ENCODE measurements around the gene NUMA1. TPM values are rescaled to one million over a fixed set of nuclear protein-coding genes. Genes with fewer than 3 reads are reported as not detected.

Gene NUMA1
- total RNA-seq, 1 experiment from 2014 or later = 145 TPM

DNA sequence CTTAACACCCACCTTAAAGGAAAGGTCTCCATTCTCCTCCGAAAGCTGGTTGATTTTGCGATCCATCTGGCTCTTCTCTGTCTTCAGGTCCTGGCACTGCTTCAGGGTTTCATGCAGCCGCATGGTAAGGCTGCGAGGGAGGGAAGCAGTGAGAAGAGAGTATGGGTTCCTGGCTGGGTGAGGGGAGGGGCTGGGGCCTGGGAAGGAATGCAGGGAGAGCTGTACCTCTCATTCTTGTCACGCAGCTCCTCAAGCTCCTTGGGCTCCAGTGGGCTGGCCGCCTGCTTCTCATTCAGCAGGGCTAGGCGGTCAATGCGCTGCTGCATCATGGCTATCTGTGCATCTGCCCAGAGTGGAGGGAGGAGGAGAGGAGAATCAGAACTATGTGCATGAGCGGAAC, 62.2 kb downstream of the NUMA1 start:
- H3K27ac ChIP-seq (ENCODE audit: low read length) = no peak overlapping the region
- CTCF ChIA-PET = no interaction called here
- no peaks in the 10 kb centered on the region for H3K9me3 ChIP-seq (ENCODE audit: control insufficient read depth, insufficient read depth, low read depth, low read length)
- TF ChIP-seq, protein P1, sequence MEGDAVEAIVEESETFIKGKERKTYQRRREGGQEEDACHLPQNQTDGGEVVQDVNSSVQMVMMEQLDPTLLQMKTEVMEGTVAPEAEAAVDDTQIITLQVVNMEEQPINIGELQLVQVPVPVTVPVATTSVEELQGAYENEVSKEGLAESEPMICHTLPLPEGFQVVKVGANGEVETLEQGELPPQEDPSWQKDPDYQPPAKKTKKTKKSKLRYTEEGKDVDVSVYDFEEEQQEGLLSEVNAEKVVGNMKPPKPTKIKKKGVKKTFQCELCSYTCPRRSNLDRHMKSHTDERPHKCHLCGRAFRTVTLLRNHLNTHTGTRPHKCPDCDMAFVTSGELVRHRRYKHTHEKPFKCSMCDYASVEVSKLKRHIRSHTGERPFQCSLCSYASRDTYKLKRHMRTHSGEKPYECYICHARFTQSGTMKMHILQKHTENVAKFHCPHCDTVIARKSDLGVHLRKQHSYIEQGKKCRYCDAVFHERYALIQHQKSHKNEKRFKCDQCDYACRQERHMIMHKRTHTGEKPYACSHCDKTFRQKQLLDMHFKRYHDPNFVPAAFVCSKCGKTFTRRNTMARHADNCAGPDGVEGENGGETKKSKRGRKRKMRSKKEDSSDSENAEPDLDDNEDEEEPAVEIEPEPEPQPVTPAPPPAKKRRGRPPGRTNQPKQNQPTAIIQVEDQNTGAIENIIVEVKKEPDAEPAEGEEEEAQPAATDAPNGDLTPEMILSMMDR (IDR thresholded peaks at IDR 0.05) = no peak
- no peaks in the 10 kb centered on the region for H3K4me1 ChIP-seq (ENCODE audit: control insufficient read depth, insufficient read depth, low read length)
- no peak overlapping the region for H3K4me3 ChIP-seq (ENCODE audit: low read depth in 2 of 2, low read length in 2 of 2)
- H3K36me3 ChIP-seq (ENCODE audit: control insufficient read depth, insufficient read depth, low read length) = peaks cover 23% of the 10 kb centered on the region
- intact Hi-C loops (cut with micrococcal nuclease; ENCODE audit: unreplicated experiment) = no loop called here
- DNase-seq (ENCODE audit: low read depth, low spot score) (no peak), ATAC-seq (no peak)
- BruUV-seq (replicated peaks) = no TSS peak
- POLR2A ChIA-PET = no interaction called here
- in situ Hi-C loops (cut with HindIII; ENCODE audit: low pct_unique_long_range_greater_than_20kb, low sequenced_read_pairs) = no loop called here
- H3K27me3 ChIP-seq (ENCODE audit: control insufficient read depth, insufficient read depth, low read length) = no peaks in the 10 kb centered on the region

DNA sequence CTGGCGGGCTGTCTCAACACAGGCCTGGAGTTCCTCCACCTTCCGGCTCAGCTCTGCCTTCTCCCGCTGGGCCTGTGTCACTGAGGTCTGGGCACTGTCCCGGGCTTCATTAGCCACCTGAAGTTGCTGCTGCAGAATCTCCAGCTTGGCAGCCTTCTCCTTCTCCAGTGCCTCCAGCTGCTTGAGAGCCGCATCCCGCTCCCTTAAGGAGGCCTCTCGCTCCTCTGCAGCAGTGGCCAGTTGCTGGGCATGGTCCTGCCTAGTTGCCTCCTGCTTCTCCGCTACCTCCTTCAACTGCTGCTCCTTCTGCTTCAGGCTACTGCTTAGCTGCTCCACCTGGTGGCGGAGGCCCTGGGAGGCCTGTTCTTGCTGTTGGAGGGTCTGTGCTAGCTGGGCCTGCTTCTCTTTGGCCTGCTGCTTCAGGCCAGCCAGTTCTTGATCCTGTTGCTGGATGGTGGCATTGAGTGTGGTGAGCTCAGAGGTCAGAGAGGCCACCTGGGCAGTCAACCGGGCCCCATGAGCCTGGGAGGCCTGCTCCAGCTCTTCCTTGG, 64.8 kb downstream of the NUMA1 start:
- intact Hi-C loops (cut with micrococcal nuclease; ENCODE audit: unreplicated experiment) (no loop called here), in situ Hi-C loops (cut with HindIII; ENCODE audit: low pct_unique_long_range_greater_than_20kb, low sequenced_read_pairs) (no loop called here)
- peak; percentile 48; the same call in 1 of the 2 replicates for ATAC-seq
- H3K4me3 ChIP-seq (ENCODE audit: low read depth in 2 of 2, low read length in 2 of 2) = no peak overlapping the region
- DNase-seq (ENCODE audit: low read depth, low spot score) = no peak
- peaks cover 20% of the 10 kb centered on the region for H3K36me3 ChIP-seq (ENCODE audit: control insufficient read depth, insufficient read depth, low read length)
- ChIA-PET POLR2A (no interaction called here), CTCF (interaction anchor here (0.6 to 2.1 kb wide), 7 partner anchors 10 to 1191 kb away, joined by 3 to 11 read pairs (median 3); no protein-coding TSS in a partner anchor)
- no peaks in the 10 kb centered on the region for H3K9me3 ChIP-seq (ENCODE audit: control insufficient read depth, insufficient read depth, low read depth, low read length)
- no peak overlapping the region for H3K27ac ChIP-seq (ENCODE audit: low read length)
- TF ChIP-seq, protein P1 (IDR thresholded peaks at IDR 0.05) = peak; percentile 44; the same call in 1 of the 2 replicates
- TF ChIP-seq POLR2AphosphoS5 (IDR thresholded peaks at IDR 0.05; ENCODE audit: low read depth, low read length) = no peak
- no peaks in the 10 kb centered on the region for H3K27me3 ChIP-seq (ENCODE audit: control insufficient read depth, insufficient read depth, low read length)
- no TSS peak for BruUV-seq (replicated peaks)
- no peaks in the 10 kb centered on the region for H3K4me1 ChIP-seq (ENCODE audit: control insufficient read depth, insufficient read depth, low read length)

DNA sequence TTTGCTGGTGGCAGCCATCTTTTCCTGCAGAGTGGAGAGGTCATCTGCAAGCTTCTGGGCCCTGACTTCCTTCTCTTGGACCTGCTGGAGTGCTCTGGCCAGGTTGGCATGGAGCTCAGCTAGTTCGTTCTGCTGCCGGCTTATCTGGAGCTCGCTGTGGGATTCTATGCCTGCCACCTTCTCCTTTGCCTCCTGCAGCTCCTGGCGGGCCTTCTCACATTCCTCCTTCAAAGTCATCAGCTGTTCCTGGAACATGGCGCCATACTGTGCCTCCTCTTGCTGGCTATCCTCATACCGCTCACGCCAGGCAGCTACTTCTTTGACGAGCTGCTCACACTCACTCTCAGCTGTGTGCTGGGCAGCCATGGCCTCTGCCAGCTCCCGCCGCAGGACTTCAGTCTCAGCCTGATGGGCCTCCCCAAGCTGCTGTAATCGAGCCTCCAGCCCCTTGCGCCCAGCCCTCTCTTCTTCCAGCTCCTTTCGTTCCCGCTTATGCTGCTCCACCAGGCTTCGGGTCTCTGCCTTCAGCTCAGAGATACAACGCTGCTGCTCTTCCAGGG, 65.5 kb downstream of the NUMA1 start:
- no peaks in the 10 kb centered on the region for H3K27me3 ChIP-seq (ENCODE audit: control insufficient read depth, insufficient read depth, low read length)
- POLR2A ChIA-PET = no interaction called here
- TSS peak; percentile 87 for BruUV-seq (replicated peaks)
- no peak overlapping the region for H3K4me3 ChIP-seq (ENCODE audit: low read depth in 2 of 2, low read length in 2 of 2)
- no peaks in the 10 kb centered on the region for H3K9me3 ChIP-seq (ENCODE audit: control insufficient read depth, insufficient read depth, low read depth, low read length)
- CTCF ChIA-PET = interaction anchor here (0.8 to 2.1 kb wide), 5 partner anchors 10 to 214 kb away, joined by 3 to 10 read pairs (median 3); no protein-coding TSS in a partner anchor
- DNase-seq (ENCODE audit: low read depth, low spot score) (no peak), ATAC-seq (no peak)
- in situ Hi-C loops (cut with HindIII; ENCODE audit: low pct_unique_long_range_greater_than_20kb, low sequenced_read_pairs) = no loop called here
- no peak for TF ChIP-seq POLR2AphosphoS5 (IDR thresholded peaks at IDR 0.05; ENCODE audit: low read depth, low read length)
- TF ChIP-seq, protein P1 (IDR thresholded peaks at IDR 0.05) = no peak
- TF ChIP-seq TCF7L2 (IDR thresholded peaks at IDR 0.05; ENCODE audit: low read depth, low read length) = no peak
- TF ChIP-seq, protein P2, sequence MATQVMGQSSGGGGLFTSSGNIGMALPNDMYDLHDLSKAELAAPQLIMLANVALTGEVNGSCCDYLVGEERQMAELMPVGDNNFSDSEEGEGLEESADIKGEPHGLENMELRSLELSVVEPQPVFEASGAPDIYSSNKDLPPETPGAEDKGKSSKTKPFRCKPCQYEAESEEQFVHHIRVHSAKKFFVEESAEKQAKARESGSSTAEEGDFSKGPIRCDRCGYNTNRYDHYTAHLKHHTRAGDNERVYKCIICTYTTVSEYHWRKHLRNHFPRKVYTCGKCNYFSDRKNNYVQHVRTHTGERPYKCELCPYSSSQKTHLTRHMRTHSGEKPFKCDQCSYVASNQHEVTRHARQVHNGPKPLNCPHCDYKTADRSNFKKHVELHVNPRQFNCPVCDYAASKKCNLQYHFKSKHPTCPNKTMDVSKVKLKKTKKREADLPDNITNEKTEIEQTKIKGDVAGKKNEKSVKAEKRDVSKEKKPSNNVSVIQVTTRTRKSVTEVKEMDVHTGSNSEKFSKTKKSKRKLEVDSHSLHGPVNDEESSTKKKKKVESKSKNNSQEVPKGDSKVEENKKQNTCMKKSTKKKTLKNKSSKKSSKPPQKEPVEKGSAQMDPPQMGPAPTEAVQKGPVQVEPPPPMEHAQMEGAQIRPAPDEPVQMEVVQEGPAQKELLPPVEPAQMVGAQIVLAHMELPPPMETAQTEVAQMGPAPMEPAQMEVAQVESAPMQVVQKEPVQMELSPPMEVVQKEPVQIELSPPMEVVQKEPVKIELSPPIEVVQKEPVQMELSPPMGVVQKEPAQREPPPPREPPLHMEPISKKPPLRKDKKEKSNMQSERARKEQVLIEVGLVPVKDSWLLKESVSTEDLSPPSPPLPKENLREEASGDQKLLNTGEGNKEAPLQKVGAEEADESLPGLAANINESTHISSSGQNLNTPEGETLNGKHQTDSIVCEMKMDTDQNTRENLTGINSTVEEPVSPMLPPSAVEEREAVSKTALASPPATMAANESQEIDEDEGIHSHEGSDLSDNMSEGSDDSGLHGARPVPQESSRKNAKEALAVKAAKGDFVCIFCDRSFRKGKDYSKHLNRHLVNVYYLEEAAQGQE (IDR thresholded peaks at IDR 0.05; ENCODE audit: insufficient read depth in 1 of 2, low read depth in 2 of 2, low read length in 1 of 2) = no peak
- no peak for TF ChIP-seq SIN3A (IDR thresholded peaks at IDR 0.05; ENCODE audit: borderline replicate concordance, insufficient read depth, low read depth, low read length)
- H3K4me1 ChIP-seq (ENCODE audit: control insufficient read depth, insufficient read depth, low read length) = no peaks in the 10 kb centered on the region
- intact Hi-C loops (cut with micrococcal nuclease; ENCODE audit: unreplicated experiment) = no loop called here
- H3K27ac ChIP-seq (ENCODE audit: low read length) = no peak overlapping the region
- H3K36me3 ChIP-seq (ENCODE audit: control insufficient read depth, insufficient read depth, low read length) = peaks cover 20% of the 10 kb centered on the region
